NCI-H226 (cell line): ENCODE results near the gene ACTG1.

ENCODE experiments used
- DNase-seq: peaks from one replicate; pipeline ENCODE4 v3.0.0-alpha.2; 2015

ACTG1 gene

GRCh38 chr17:81492202-81492601 is 20.4 kb downstream of the ACTG1 start:
- DNase-seq = no peak

GRCh38 chr17:81491761-81492160 is 20.8 kb downstream of the ACTG1 start:
- DNase-seq = no peak

GRCh38 chr17:81491181-81491581 is 21.4 kb downstream of the ACTG1 start:
- no peak for DNase-seq

- DNase-seq = no peak
Measured at GRCh38 chr17:81489998-81490992, 22.3 kb downstream of the ACTG1 start.

- no peak for DNase-seq
Measured at GRCh38 chr17:81489012-81489997, 23.3 kb downstream of the ACTG1 start.

- DNase-seq = no peak
Measured at GRCh38 chr17:81488276-81488860, 24.2 kb downstream of the ACTG1 start.

- DNase-seq = peak; percentile 65
Measured at GRCh38 chr17:81487487-81488275, 24.9 kb downstream of the ACTG1 start.

- no peak for DNase-seq
Measured at GRCh38 chr17:81487089-81487486, 25.5 kb downstream of the ACTG1 start.

- DNase-seq = no peak
Measured at GRCh38 chr17:81486199-81486810, 26.3 kb downstream of the ACTG1 start.

GRCh38 chr17:81484195-81484979 is 28.2 kb downstream of the ACTG1 start:
- DNase-seq = peak; percentile 68

- DNase-seq = no peak
Measured at GRCh38 chr17:81483862-81484194, 28.8 kb downstream of the ACTG1 start.

GRCh38 chr17:81483085-81483861 is 29.3 kb downstream of the ACTG1 start:
- DNase-seq = no peak

- no peak for DNase-seq
Measured at GRCh38 chr17:81482673-81483072, 29.9 kb downstream of the ACTG1 start.

- DNase-seq = no peak
Measured at GRCh38 chr17:81481815-81482505, 30.6 kb downstream of the ACTG1 start.

- peak; percentile 73 for DNase-seq
Measured at GRCh38 chr17:81481073-81481799, 31.4 kb downstream of the ACTG1 start.

GRCh38 chr17:81480140-81481072 is 32.2 kb downstream of the ACTG1 start:
- no peak for DNase-seq
